Non-pigmented ciliary epithelial cell (primary cell): ENCODE measurements around the gene CD5L.

ENCODE experiments used
- DNase-seq: peaks from one replicate; pipeline ENCODE4 v3.0.0-alpha.2; 2010; ENCODE audit warnings: low read depth

Gene CD5L

DNA sequence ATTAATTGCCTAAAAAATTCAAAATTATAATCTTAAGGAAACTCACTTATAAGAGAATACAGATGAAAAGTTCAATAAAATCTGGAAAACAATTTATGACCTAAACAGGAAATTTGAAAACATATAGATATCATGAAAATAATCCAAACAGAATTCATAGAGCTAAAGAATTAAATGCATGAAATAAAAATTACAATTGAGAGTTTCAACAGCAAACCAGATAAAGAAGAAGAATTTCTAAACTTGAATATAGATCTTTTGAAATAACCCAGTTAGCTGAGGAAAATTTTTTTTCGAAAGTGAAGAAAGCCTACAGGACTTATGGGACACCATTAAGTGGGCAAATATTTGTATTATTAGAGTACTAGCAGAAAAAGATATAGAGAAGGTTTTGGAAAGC lies 28.3 kb downstream of the CD5L start:
- DNase-seq = no peak

DNA sequence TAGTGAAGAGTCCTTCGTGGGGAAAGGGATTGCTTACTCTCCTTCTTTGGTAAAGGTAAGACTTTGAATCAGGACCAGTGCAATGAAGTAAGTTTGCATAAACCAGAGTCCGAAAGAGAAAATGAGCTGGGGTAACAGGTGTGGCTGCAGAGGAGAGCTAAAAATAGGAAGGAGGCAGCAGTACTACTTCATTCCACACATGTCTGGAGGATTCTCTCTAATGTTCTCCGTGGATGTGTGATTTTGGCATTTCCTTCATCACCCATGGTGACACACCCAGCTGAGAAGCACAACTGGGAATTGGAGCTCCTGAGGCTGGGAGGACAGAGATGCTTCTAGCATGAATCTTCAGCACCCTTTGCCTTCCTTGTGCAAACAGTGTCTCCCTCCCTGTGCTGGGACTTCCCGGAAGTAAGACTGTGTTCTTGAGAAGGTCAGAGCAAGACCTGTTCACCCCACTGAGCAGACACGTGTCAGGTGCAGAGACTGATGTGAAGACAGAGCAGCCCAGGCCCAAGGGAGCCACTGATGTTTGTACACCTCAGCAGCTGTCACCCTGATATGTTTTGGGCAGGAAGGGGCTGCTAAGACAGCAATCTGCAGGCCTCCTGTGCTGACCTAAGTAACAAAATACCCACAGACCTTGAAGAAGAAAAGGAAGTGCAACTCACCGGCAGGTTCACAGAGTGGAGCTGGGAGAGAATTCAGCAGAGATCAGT lies 35.0 kb downstream of the CD5L start:
- DNase-seq = no peak

DNA sequence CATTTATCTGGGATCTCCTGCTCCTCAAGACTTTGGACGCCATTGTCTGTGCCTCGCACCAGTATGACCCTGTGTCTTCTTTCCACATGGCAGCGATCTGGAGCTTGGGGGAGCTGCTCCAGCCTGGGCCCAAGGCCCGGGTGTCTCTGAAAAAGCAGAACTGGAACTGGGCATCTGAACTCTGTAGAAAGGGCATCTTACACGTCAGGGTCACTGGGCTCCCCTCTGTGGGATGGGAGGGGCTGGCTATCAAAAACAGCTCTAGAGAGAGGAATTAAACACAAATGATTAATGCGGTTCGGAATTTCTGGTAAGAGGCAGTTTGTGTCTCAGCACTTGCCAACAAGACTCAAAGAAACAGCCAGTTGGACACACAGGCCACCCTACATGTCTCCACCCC lies 37.8 kb downstream of the CD5L start:
- DNase-seq = no peak

DNA sequence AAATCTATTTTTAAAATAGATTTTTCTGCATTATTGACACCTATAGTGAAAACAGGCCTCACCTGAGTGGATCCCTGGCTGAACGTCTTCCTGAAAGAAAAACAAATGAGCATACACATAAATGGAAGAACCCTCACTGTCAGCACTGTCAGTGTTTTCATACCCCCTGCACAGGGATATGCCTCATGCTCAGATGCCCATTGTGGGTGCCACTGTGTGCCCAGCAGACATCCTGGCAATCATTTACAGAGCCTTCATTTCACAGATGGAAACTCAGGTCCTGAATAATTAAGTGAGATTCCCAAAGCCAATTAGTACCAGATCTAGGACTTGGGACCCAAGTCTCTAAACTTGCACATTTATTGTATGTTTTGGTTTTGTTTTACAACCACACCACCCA lies 41.6 kb downstream of the CD5L start:
- DNase-seq = no peak

DNA sequence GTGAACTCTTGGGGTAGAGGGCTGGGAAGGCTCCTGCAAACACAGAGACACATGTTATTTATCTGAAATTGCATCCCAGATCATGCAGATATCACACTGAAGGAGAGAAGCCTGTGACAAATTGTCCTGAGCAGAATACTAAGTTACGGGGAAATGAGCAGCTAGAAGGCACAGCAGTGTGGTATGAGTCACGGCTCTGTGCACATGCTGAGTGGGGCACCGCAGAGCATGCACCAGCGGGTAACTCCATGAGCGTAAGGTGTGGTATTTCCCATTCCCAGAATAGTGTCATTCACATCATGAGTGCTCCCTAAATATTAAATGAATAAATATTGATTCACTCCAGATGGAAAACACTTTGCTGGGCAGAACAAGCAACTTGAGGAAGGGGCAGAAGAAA lies 43.4 kb downstream of the CD5L start:
- no peak for DNase-seq

DNA sequence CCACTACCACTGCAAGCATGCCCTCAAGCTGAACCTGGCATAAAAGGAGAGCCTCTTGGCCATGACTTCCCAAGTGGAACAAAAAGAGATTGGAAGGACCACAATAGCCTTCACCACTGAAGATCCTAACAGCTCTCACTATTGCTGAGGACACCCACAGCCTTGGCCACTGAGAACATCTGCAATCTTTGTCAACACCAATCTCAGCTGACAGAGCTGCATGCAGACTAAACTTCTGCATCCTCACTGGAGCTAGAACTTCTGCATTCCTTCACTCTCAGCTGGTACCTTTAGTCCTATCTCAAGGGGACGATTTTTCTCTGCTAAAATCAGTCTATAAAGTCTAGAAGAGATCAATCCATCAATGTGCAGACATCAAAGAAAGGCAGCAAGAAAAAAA lies 56.4 kb downstream of the CD5L start:
- DNase-seq = no peak

DNA sequence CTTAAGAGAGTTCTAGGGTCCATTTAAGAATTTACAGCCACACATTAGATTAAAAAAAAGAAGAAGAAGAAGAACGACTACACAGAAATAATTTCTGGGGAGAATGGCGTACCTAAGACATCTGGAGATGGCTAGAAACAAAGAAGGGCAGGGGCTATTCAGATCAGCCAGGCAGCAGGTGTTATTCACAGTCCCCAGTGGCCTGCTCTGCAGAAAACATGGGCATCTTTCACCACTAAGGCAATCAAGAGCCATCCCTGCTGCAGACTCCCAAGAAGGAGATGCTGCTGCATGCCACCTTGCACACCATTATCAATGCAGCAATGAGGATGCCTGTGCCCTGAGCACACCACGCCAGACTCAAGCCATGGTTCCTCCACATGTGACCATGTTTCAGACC lies 56.8 kb downstream of the CD5L start:
- DNase-seq = no peak

DNA sequence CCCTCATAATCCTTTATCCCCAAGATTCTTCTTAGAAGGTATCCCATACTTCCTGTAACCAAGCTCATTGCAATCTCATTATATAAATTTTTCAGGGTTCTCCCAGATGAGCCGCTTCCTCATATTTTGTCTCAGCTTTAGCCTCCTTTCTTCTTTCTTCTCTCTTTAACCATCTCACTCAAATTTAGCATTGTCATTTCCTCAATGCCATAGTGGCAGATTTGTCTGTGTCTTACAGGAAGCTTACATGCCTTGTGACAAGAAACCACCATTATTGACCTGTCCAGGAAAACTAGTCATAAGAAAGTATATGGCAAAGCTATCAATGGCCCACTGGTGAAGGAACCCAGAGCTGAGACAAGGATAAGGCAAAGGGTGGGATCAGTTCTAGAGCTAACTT lies 58.7 kb downstream of the CD5L start:
- DNase-seq = no peak

DNA sequence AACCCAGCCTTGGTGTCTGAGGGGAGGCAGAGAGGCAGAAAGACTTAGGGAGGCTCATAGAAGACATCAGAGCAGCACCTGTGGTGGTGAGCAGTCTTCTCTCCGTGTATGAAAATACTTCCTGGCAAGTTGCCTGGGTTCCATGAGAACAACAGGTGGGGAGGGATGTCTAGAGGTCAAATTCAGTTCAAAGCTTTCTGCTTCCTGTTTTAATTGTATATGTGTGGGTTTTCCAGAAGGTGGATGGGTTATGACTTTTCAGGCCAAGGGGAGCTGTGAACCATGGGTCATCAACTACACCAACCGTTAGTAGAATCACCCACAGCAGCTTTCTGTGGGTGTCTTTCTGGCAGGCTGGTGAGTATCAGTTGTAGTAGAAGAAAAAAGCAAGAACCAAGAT lies 60.6 kb downstream of the CD5L start:
- no peak for DNase-seq
